Liver (tissue), 3 donors: ENCODE data around the gene PRDM2.

Experiments
- EGR1 ChIP-seq, 2 donors: IDR thresholded peaks; 2 replicates each; pipeline ENCODE4 v1.6.1; 2016 to 2018; ENCODE audit warnings: antibody characterized with exemption in 2 of 2, low read depth in 2 of 2
- JUND ChIP-seq, 2 donors: IDR thresholded peaks; 2 replicates each; pipeline ENCODE4 v1.6.1; 2016; ENCODE audit warnings: antibody characterized with exemption in 2 of 2
- RXRA ChIP-seq, 2 donors: IDR thresholded peaks; 2 replicates each; pipeline ENCODE4 v1.6.1; 2017 to 2018; ENCODE audit warnings: antibody characterized with exemption in 2 of 2, mild to moderate bottlenecking in 1 of 2
- TF ChIP-seq, protein P1 (sequence below): fragments of 150-350 bp; IDR thresholded peaks from 2 replicates; pipeline ENCODE4 v1.5.1; 2017; ENCODE audit warnings: improper control_type of control experiment, low read depth, low read length; ENCODE audit not compliant: missing input control
- TF ChIP-seq, protein P2 (sequence below): IDR thresholded peaks from 2 replicates; pipeline ENCODE4 v1.6.1; 2016; ENCODE audit warnings: antibody characterized with exemption
- TF ChIP-seq, protein P3 (sequence below): IDR thresholded peaks from 2 replicates; pipeline ENCODE4 v1.6.1; 2016; ENCODE audit warnings: antibody characterized with exemption, mild to moderate bottlenecking
- donor health status: healthy.
- donor health status: healthy.

DNA sequence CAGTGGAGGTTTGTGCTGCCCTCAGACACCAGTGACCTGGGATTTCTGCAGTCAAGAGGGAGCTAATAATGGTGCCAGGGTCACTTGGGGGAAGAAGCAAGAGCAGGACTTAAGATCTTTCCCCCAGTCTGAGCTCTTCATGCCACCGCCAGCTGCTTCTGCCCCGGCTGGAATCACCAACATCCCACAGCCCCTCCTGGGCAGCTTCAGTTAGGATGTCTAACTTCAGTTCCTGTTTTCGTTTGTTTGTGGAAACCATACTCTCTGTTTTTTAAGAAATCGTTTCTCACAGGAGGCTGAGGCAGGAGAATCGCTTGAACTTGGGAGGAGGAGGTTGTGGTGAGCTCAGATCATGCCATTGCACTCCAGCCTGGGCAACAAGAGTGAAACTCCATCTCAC is 25.6 kb upstream of the PRDM2 start:
- TF ChIP-seq JUND (IDR thresholded peaks at IDR 0.05) (no peak), RXRA (IDR thresholded peaks at IDR 0.05) (no peak), EGR1 (IDR thresholded peaks at IDR 0.05; ENCODE audit: low read depth in 2 of 2) (no peak)
- TF ChIP-seq, protein P1, sequence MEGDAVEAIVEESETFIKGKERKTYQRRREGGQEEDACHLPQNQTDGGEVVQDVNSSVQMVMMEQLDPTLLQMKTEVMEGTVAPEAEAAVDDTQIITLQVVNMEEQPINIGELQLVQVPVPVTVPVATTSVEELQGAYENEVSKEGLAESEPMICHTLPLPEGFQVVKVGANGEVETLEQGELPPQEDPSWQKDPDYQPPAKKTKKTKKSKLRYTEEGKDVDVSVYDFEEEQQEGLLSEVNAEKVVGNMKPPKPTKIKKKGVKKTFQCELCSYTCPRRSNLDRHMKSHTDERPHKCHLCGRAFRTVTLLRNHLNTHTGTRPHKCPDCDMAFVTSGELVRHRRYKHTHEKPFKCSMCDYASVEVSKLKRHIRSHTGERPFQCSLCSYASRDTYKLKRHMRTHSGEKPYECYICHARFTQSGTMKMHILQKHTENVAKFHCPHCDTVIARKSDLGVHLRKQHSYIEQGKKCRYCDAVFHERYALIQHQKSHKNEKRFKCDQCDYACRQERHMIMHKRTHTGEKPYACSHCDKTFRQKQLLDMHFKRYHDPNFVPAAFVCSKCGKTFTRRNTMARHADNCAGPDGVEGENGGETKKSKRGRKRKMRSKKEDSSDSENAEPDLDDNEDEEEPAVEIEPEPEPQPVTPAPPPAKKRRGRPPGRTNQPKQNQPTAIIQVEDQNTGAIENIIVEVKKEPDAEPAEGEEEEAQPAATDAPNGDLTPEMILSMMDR: no peak
- TF ChIP-seq, protein P2, sequence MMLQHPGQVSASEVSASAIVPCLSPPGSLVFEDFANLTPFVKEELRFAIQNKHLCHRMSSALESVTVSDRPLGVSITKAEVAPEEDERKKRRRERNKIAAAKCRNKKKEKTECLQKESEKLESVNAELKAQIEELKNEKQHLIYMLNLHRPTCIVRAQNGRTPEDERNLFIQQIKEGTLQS: no peak
- TF ChIP-seq, protein P3, sequence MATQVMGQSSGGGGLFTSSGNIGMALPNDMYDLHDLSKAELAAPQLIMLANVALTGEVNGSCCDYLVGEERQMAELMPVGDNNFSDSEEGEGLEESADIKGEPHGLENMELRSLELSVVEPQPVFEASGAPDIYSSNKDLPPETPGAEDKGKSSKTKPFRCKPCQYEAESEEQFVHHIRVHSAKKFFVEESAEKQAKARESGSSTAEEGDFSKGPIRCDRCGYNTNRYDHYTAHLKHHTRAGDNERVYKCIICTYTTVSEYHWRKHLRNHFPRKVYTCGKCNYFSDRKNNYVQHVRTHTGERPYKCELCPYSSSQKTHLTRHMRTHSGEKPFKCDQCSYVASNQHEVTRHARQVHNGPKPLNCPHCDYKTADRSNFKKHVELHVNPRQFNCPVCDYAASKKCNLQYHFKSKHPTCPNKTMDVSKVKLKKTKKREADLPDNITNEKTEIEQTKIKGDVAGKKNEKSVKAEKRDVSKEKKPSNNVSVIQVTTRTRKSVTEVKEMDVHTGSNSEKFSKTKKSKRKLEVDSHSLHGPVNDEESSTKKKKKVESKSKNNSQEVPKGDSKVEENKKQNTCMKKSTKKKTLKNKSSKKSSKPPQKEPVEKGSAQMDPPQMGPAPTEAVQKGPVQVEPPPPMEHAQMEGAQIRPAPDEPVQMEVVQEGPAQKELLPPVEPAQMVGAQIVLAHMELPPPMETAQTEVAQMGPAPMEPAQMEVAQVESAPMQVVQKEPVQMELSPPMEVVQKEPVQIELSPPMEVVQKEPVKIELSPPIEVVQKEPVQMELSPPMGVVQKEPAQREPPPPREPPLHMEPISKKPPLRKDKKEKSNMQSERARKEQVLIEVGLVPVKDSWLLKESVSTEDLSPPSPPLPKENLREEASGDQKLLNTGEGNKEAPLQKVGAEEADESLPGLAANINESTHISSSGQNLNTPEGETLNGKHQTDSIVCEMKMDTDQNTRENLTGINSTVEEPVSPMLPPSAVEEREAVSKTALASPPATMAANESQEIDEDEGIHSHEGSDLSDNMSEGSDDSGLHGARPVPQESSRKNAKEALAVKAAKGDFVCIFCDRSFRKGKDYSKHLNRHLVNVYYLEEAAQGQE: no peak
